ENCODE data around the gene PIGT.

DNA sequence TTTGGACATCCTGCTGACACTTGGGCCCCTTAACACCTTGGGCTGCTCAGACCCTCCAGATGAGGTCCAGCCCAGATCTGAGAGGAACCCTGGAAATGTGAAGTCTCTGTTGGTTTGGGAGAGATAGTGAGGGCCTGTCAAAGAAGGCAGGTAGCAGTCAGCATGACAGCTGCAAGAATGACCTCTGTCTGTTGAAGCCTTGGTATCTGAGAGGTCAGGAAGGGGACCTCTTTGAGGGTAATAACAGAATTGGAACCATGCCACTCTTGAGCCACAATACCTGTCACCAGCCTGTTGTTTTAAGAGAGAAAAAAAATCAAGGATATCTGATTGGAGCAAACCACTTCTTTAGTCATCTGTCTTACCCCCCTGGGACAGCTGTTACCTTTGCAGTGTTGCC is 48.8 kb upstream of the PIGT start:
- TF ChIP-seq POLR2AphosphoS5 (IDR thresholded peaks at IDR 0.05) = no peak
- TF ChIP-seq, protein P1, sequence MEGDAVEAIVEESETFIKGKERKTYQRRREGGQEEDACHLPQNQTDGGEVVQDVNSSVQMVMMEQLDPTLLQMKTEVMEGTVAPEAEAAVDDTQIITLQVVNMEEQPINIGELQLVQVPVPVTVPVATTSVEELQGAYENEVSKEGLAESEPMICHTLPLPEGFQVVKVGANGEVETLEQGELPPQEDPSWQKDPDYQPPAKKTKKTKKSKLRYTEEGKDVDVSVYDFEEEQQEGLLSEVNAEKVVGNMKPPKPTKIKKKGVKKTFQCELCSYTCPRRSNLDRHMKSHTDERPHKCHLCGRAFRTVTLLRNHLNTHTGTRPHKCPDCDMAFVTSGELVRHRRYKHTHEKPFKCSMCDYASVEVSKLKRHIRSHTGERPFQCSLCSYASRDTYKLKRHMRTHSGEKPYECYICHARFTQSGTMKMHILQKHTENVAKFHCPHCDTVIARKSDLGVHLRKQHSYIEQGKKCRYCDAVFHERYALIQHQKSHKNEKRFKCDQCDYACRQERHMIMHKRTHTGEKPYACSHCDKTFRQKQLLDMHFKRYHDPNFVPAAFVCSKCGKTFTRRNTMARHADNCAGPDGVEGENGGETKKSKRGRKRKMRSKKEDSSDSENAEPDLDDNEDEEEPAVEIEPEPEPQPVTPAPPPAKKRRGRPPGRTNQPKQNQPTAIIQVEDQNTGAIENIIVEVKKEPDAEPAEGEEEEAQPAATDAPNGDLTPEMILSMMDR (IDR thresholded peaks at IDR 0.05 in 8 of 11, conservative IDR thresholded peaks at IDR 0.05 in 3 of 11) = no peak

Measured in spleen (tissue), 7 donors.